Measurements from ENCODE around the gene CREG1.
"Not testable (repeated sequence)": the region's sequence is repeated elsewhere in the genome, so short reads cannot be mapped to it uniquely, and the experiment has no call there.

CREG1 gene

DNA sequence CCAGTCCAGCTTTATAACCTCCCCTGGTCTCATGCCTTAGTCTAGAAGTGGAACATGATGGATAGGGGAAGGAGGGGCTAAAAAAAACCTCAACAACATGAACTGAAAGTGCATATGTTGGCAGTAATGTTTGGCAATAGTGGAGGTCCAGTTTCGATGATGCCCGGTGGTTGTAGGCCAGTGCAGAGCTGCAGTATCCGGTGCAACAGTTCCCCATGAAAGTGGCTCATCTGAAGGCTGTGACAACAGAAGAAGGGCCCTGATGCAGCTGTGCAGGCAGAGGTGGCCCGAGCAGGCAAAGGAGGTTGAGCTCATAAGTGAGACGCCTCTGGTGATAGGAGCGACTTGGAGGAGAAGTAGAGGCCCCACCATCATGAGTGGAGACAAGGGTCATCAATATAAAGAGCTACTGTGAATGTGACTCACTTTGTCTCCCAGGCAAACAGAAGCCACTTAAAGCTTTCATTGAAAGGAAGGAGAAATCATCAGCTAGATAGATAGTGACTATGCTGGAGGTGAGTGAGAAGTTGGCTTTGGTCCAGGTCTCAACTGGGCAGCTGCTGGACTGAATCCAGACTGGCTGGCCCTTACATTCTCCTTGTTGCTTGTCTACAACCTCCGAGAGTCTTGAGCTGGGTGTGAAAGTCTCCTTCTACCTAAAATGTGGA, 10.2 kb upstream of the CREG1 start:
- DNase-seq: no peak

DNA sequence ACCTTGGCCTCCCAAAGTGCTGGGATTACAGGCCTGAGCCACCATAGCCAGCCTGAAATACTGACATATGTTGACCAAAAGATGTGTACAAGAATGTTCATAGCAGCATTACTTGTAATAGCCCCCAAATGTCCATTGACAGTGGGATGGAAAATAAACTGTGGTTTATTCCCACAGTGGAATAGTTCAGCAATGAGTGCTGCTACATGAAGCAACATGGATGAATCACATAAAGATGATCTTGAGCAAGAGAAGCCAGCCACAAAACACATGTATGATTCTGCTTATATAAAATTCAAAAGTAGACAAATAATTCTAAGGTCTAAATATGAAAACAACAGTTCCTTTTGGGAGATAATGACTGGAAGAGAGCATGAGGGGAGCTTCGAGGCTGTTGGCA, 9.1 kb upstream of the CREG1 start:
- DNase-seq: peak; percentile 28

GRCh38 chr1:167561753-167562152, 8.2 kb upstream of the CREG1 start:
- no peak for DNase-seq

DNA sequence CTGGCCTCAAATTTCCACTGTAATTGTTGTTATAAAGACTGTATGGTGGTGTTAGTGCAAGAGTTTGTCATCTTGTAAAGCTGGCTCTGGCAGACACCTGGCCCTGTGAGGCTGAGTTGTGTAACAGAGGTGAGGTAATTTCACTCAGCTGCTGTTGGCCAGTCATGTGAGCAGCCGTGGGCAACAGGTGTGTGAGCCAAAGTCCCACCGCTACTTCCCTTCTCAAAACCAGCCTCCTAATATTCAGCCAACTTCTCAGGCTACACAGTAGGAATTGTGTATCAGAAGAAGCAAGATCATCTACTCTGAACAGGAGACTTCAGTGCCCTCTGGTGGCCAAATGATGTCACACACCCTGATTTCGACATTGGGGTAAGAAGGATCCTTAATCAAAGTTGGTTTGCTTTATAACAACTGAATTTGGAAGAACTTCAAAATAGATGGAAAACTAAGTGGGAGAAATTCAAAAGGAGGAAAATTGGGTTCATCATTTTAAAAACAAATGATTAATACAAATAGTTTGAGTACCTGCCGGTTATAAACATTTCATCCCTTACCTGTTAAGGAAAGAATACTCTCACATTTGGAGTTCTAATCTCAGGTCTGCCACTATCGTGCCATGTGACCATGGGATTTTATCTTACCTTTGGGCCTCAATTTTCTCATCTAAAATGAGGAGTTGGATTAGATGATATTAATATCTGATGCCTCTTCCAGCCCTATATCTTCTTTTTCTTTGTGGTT, 2.6 kb upstream of the CREG1 start:
- DNase-seq: peak; percentile 58

DNA sequence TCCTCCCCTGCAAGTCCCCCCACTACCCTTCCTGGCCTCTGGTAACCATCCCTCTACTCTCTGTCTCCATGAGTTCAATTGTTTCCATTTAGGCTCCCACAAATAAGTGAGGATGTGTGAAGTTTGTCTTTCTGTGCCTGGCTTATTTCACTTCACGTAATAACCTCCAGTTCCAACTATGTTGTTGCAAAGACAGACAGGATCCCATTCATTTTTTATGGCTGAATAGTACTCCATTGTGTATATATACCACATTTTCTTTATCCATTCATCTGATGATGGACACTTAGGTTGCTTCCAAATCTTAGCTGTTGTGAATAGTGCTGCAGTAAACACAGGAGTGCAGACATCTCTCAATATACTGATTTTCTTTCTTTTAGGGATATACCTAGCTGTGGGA, 1.5 kb upstream of the CREG1 start:
- DNase-seq: not testable (repeated sequence)

- no peak for DNase-seq
Observed at GRCh38 chr1:167554028-167554779, 642 bp upstream of the CREG1 start.

DNA sequence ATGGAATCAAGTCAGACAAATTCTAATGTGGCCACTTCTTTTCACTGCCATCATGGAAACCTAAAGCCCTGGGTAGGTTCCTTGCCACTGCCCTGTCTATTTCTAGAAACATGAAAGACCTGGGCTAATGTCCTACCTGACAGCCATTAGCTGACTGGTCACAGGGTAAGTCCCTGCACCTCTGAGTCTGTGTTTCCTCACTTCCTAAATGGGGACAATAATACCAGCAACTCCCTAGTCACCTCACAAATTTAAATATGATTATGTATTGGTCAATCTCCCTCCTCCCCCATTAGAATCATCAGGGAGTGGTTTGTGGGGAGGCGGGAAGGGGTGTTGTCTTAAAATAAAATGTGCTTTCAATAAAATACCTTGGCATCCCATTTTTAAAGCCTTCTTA, 2.2 kb downstream of the CREG1 start:
- no peak for DNase-seq

GRCh38 chr1:167548059-167548932, 5.3 kb downstream of the CREG1 start:
- peak; percentile 35 for DNase-seq

- DNase-seq: no peak
Observed at GRCh38 chr1:167546935-167547334, 6.6 kb downstream of the CREG1 start.

DNA sequence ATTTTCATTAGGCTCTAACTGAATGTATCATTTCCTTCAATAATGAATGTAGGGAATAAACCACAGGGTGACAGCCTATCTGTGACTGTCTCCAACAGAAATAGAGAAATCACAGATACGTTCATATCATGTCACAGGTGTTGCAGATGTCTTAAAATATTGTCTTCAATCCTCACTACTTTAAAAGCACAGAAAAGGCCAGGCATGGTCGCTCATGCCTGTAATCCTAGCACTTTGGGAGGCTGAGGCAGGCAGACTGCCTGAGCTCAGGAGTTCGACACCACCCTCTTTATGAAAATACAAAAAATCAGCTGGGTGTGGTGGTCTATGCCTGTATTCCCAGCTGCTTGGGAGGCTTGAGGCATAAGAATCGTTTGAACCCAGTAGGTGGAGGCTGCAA, 8.2 kb downstream of the CREG1 start:
- no peak for DNase-seq

GRCh38 chr1:167544447-167545093, 9.0 kb downstream of the CREG1 start:
- DNase-seq: no peak

DNA sequence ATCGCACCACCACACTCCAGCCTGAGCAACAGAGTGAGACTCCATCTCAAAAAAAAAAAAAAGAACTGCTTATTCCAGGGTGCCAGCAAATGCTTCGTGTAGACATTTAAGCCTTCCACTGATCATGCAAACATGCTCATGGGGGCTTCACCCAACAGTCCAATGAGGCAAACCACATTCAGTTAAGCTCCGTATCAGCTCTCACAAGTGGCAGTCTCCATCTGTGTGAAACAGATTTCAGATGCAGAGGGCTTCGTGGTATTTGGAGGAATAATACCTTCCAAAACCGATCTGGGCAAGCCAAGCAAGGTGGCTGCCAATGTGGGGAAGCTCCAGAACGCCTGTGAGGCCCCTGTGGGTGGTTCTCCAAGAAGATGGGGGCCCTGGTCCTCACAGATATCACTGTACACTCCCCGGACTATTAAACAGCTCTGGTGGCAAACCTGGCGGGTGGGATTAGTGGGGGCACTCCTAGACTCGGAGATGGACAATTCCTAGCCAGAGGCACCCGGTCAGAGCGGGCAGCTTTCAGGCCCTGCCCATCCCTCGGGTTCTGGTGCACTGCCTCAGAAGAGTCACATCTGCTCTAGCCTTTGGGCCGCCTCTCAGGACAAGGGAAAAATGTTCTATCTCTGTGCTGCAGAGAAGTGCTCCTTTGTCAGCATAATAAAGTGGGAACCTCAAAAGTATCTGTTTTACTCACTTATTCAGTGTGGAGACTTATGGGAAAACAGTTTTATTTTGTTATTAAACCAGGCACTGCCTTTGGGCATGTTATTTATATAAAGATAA, 10.2 kb downstream of the CREG1 start:
- DNase-seq: no peak

GRCh38 chr1:167542109-167543032, 11.2 kb downstream of the CREG1 start:
- DNase-seq: no peak

GRCh38 chr1:167541610-167542009, 12.0 kb downstream of the CREG1 start:
- DNase-seq: no peak

DNA sequence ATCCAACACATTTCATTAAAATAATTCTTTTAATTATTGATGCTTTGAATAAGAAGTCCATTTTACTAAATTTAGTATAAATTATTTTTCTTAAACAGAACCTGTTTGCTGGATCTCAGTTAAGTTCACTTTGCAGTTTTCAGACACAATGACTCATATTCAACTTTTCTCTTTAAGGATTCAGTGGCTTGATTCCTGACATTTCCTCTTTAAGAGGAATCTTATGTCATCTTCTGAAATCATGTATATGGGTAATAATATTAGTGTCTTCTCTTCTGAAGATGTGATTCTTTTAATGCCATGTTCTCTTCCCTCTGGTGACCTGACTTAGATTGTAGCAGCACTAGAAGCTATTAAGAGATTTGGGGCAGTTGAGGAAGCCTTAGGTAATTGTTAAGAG, 12.6 kb downstream of the CREG1 start:
- DNase-seq: no peak

DNA sequence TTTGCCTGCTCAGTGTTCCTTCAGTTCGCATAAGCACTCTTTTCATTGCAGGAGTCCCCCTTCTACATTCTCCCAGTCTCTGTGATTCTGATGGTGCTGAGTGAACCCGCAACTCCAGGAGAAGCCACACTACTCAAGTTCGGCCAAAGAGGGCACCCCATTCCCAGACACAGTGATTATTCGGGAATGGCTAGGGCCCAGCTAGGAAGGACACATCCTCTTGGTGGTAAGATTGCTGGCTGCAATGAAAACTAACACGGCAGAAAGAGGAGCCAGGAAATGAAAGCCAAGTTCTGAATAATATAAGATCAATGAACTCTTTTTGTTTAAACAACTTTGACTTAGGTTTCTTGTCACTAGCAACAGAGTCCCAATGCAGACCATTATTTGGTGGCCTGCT, 14.9 kb downstream of the CREG1 start:
- DNase-seq: no peak

GRCh38 chr1:167533851-167534300, 19.7 kb downstream of the CREG1 start:
- peak; percentile 40 for DNase-seq

DNA sequence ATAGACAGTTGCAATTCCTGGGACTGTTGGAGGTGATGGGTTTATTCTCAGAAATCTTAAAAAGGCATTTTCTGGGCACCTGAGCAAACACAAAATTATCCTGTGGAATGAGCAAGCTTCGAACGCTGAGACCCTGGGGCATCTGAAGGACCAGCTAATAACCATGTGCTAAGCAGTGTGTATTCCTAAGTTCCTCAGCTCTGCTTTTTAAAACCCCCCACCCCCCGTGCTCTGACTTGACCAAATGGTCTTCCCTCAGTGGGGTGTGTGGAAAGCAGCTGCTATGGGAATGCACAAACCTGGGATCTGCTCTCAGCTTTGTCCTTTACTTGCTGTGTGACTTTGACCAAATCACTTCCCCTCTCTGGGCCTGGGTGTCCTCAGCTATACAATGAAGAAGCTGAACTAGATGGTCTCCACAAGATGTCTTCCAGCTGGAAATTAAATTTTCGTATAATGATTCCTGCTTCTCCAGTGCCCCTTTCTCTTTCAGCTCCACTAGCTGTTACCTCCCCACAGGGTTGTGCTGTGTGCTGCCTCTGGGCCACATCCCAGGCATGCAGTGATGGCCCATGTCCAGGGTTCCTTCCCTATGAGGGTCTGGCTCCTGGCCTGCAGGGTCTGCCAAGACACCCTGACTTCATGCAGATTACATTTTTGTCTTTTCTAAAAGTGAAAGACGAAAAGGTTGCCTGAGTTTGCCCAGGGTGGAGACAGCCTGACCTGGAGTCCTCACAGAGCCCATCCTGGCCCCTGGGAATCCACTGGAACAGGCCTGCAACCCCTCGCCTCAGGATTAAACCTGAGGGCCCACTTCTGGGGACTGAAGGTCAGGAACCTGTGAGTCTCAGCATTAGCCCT, 20.4 kb downstream of the CREG1 start:
- no peak for DNase-seq

GRCh38 chr1:167532375-167532774, 21.2 kb downstream of the CREG1 start:
- DNase-seq: no peak

Measured in fibroblast of skin of right quadriceps (primary cell).